IMR-90 (cell line): ENCODE measurements around the gene GRIA4. TPM values are rescaled to one million over a fixed set of nuclear protein-coding genes. Genes with fewer than 3 reads are reported as not detected.

Experiments
- ATAC-seq: fragments of 200-7000 bp; cut with Tn5 transposase; 2 replicates; pipeline ENCODE4 v1.9.1; 2020; ENCODE audit warnings: low read depth, mild to moderate bottlenecking, moderate library complexity
- BruUV-seq: library from RNA; stranded (reverse); fragments of 400-500 nt; replicated peaks from 2 replicates; lab custom pipeline; 2021; lab: Mats Ljungman, UMichigan
- CTCF ChIA-PET: fragments of 300-600 bp; formaldehyde crosslinking; extraction: SDS; loops from one replicate; lab custom pipeline; 2021; ENCODE audit warnings: antibody characterized with exemption; lab: Yijun Ruan, JAX
- POLR2A ChIA-PET: fragments of 300-600 bp; sonication (Branson Sonifier 250); formaldehyde crosslinking; loops from one replicate; lab custom pipeline; 2022; ENCODE audit warnings: antibody characterized with exemption; ENCODE audit not compliant: unreplicated experiment; lab: Charles Lee
- DNase-seq: peaks from one replicate; pipeline ENCODE4 v3.0.0; 2013
- H2AFZ ChIP-seq: replicated peaks from 2 replicates; pipeline ENCODE3; 2013; ENCODE audit warnings: low read length, mild to moderate bottlenecking; ENCODE audit not compliant: poor library complexity
- H2AK5ac ChIP-seq: 2 replicates; pipeline ENCODE4 v1.6.1; 2013; ENCODE audit warnings: low read depth, low read length, inconsistent platforms
- H2AK9ac ChIP-seq: replicated peaks from 2 replicates; pipeline ENCODE3; 2013; ENCODE audit warnings: mild to moderate bottlenecking, low read depth, low read length, moderate library complexity; ENCODE audit not compliant: poor library complexity
- H2BK120ac ChIP-seq: 2 replicates; pipeline ENCODE4 v1.6.1; 2013; ENCODE audit warnings: low read depth, low read length, inconsistent platforms
- H2BK15ac ChIP-seq: 3 replicates; pipeline ENCODE4 v1.6.1; 2013; ENCODE audit warnings: low read depth, low read length, inconsistent platforms
- H2BK20ac ChIP-seq: 2 replicates; pipeline ENCODE4 v1.6.1; 2013; ENCODE audit warnings: low read depth, mild to moderate bottlenecking, inconsistent platforms, low read length, moderate library complexity
- H2BK5ac ChIP-seq: 2 replicates; pipeline ENCODE4 v1.6.1; 2013; ENCODE audit warnings: mild to moderate bottlenecking, low read depth, low read length, inconsistent platforms; ENCODE audit not compliant: poor library complexity, severe bottlenecking
- H3K14ac ChIP-seq: replicated peaks from 2 replicates; pipeline ENCODE4 v1.6.1; 2013; ENCODE audit warnings: low read depth, low read length, inconsistent platforms
- H3K18ac ChIP-seq: 2 replicates; pipeline ENCODE4 v1.6.1; 2013; ENCODE audit warnings: low read depth, low read length, control low read depth
- H3K23ac ChIP-seq: 2 replicates; pipeline ENCODE4 v1.6.1; 2013; ENCODE audit warnings: low read depth, low read length, inconsistent platforms
- H3K27ac ChIP-seq: 2 replicates; pipeline ENCODE4 v1.5.1; 2013; ENCODE audit warnings: mild to moderate bottlenecking, control low read depth, low read length; ENCODE audit not compliant: insufficient read depth
- H3K27me3 ChIP-seq: 2 replicates; pipeline ENCODE4 v1.6.1; 2013; ENCODE audit warnings: low read length; ENCODE audit not compliant: control insufficient read depth, insufficient read depth
- H3K36me3 ChIP-seq: 2 replicates; pipeline ENCODE4 v1.6.1; 2013; ENCODE audit warnings: low read length, mixed read lengths; ENCODE audit not compliant: control insufficient read depth, insufficient read depth
- H3K4ac ChIP-seq: 2 replicates; pipeline ENCODE4 v1.6.1; 2013; ENCODE audit warnings: low read depth, low read length, inconsistent platforms
- H3K4me1 ChIP-seq: 2 replicates; pipeline ENCODE4 v1.6.1; 2013; ENCODE audit warnings: low read length, mixed read lengths; ENCODE audit not compliant: control insufficient read depth, insufficient read depth
- H3K4me2 ChIP-seq: 2 replicates; pipeline ENCODE4 v1.6.1; 2013; ENCODE audit warnings: low read depth, mild to moderate bottlenecking, control low read depth, low read length, moderate library complexity
- H3K4me3 ChIP-seq: 2 replicates; pipeline ENCODE4 v1.5.1; 2013; ENCODE audit warnings: low read depth, mild to moderate bottlenecking, control low read depth, low read length, moderate library complexity; ENCODE audit not compliant: insufficient read depth
- H3K56ac ChIP-seq: 2 replicates; pipeline ENCODE4 v1.6.1; 2013; ENCODE audit warnings: low read length, inconsistent platforms; ENCODE audit not compliant: insufficient read depth; ENCODE audit errors: extremely low read depth
- H3K79me1 ChIP-seq, 2 experiments: 2 replicates each; pipeline ENCODE4 v1.6.1; 2013; ENCODE audit warnings: low read length in 2 of 2, inconsistent platforms in 1 of 2, low read depth in 1 of 2
- H3K9ac ChIP-seq: 2 replicates; pipeline ENCODE4 v1.6.1; 2013; ENCODE audit warnings: low read depth, low read length, control low read depth
- H3K9me1 ChIP-seq: 2 replicates; pipeline ENCODE4 v1.6.1; 2013; ENCODE audit warnings: low read length, inconsistent platforms; ENCODE audit not compliant: insufficient read depth
- H3K9me3 ChIP-seq: 2 replicates; pipeline ENCODE4 v1.6.1; 2013; ENCODE audit warnings: low read length; ENCODE audit not compliant: control insufficient read depth, insufficient read depth
- H4K20me1 ChIP-seq: 2 replicates; pipeline ENCODE4 v1.6.1; 2013; ENCODE audit warnings: low read length, inconsistent platforms; ENCODE audit not compliant: insufficient read depth
- H4K5ac ChIP-seq: 2 replicates; pipeline ENCODE4 v1.6.1; 2013; ENCODE audit warnings: mild to moderate bottlenecking, low read depth, low read length, control low read depth
- H4K8ac ChIP-seq, 2 experiments: 2 replicates each; pipeline ENCODE4 v1.6.1; 2013; ENCODE audit warnings: low read depth in 2 of 2, low read length in 2 of 2, control low read depth in 1 of 2, inconsistent platforms in 1 of 2
- H4K91ac ChIP-seq: 2 replicates; pipeline ENCODE4 v1.6.1; 2013; ENCODE audit warnings: low read depth, low read length, inconsistent platforms; ENCODE audit not compliant: insufficient read depth
- CHD1 ChIP-seq: IDR thresholded peaks from 2 replicates; pipeline ENCODE4 v1.6.1; 2012; ENCODE audit warnings: low read depth, low read length, improper control_type of control experiment
- FOS ChIP-seq: fragments of 150-350 bp; IDR thresholded peaks from 2 replicates; pipeline ENCODE4 v1.6.1; 2016; ENCODE audit warnings: low read depth, low read length
- RCOR1 ChIP-seq: IDR thresholded peaks from 2 replicates; pipeline ENCODE4 v1.6.1; 2012; ENCODE audit warnings: mild to moderate bottlenecking, low read length, improper control_type of control experiment; ENCODE audit not compliant: insufficient replicate concordance
- SMC3 ChIP-seq: fragments of 150-350 bp; IDR thresholded peaks from 2 replicates; pipeline ENCODE4 v1.6.1; 2016; ENCODE audit warnings: low read depth, mild to moderate bottlenecking, antibody characterized with exemption, low read length, moderate library complexity
- WGBS, 2 experiments: methylation state at CpG; one replicate each; pipeline versions ENCODE4 v1.1.5 to v1.1.7; 2013; ENCODE audit warnings: missing lambda C conversion rate in 2 of 2; ENCODE audit not compliant: insufficient read length in 1 of 2; ENCODE audit errors: extremely low coverage in 2 of 2; 5-methylcytosine and 5-hydroxymethylcytosine counted together
- dilution Hi-C: fragments of 300-500 bp; cut with HindIII; formaldehyde crosslinking; loops from one replicate; pipeline ENCODE4 v1.14.3; 2018; ENCODE audit warnings: low sequenced_read_pairs; ENCODE audit not compliant: unreplicated experiment
- in situ Hi-C: fragments of 300-500 bp; cut with MboI; formaldehyde crosslinking; loops from 3 replicates; pipeline ENCODE4 v1.14.3; 2019; ENCODE audit warnings: low sequenced_read_pairs, inconsistent platforms, mixed read lengths
- intact Hi-C: fragments of 100-400 bp; cut with micrococcal nuclease; formaldehyde crosslinking; loops from 2 replicates; pipeline ENCODE4 v1.10.0; 2022
- polyA plus RNA-seq, 3 experiments: library from polyadenylated mRNA; depleted of rRNA; stranded (reverse); fragments of >200 nt; gene quantifications; 2 replicates each; pipeline ENCODE4 v1.2.3, GENCODE V29; 2012; ENCODE audit warnings: low replicate concordance in 1 of 3
- total RNA-seq: library from RNA; depleted of rRNA; stranded (reverse); fragments of >200 nt; gene quantifications from 2 replicates; pipeline ENCODE4 v1.2.3, GENCODE V29; 2012
- TF ChIP-seq, protein P1 (sequence below): conservative IDR thresholded peaks from 2 replicates; pipeline ENCODE4 v1.5.1; 2012; ENCODE audit warnings: mild to moderate bottlenecking, low read depth, low read length, improper control_type of control experiment

GRIA4 gene
- total and polyA plus RNA-seq, 2 of the 4 experiments (the other 2 are of a cell fraction): 0.36 to 1.0 TPM

- H2BK5ac ChIP-seq: peak overlapping the region; percentile 46
- peak overlapping the region; percentile 74 for H3K4ac ChIP-seq
- H2AK9ac ChIP-seq: no peak overlapping the region
- ATAC-seq: peak; percentile 85
- no CpG with 5 or more reads among the region's 5 CpGs for WGBS, 2 experiments
- peak overlapping the region; percentile 22; the same call in 1 of the 2 replicates for H4K5ac ChIP-seq
- no TSS peak for BruUV-seq
- no peak for TF ChIP-seq CHD1
- no peak for TF ChIP-seq RCOR1
- no peak for TF ChIP-seq SMC3
- TF ChIP-seq FOS: peak; percentile 45; the same call in 1 of the 2 replicates
- TF ChIP-seq, protein P1, sequence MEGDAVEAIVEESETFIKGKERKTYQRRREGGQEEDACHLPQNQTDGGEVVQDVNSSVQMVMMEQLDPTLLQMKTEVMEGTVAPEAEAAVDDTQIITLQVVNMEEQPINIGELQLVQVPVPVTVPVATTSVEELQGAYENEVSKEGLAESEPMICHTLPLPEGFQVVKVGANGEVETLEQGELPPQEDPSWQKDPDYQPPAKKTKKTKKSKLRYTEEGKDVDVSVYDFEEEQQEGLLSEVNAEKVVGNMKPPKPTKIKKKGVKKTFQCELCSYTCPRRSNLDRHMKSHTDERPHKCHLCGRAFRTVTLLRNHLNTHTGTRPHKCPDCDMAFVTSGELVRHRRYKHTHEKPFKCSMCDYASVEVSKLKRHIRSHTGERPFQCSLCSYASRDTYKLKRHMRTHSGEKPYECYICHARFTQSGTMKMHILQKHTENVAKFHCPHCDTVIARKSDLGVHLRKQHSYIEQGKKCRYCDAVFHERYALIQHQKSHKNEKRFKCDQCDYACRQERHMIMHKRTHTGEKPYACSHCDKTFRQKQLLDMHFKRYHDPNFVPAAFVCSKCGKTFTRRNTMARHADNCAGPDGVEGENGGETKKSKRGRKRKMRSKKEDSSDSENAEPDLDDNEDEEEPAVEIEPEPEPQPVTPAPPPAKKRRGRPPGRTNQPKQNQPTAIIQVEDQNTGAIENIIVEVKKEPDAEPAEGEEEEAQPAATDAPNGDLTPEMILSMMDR: no peak
- peak; percentile 77 for DNase-seq
- H2BK15ac ChIP-seq: peak overlapping the region; percentile 37; the same call in 2 of the 3 replicates
- ChIA-PET POLR2A (interaction anchor here (0.5 kb wide), 1 partner anchor 105 kb away, joined by 5 read pairs; no protein-coding TSS in a partner anchor), CTCF (no interaction called here)
- H3K79me1 ChIP-seq: no peaks in the 10 kb centered on the region
- peak overlapping the region; percentile 82 for H2BK20ac ChIP-seq
- dilution Hi-C loops (no loop called here), in situ Hi-C loops (no loop called here), intact Hi-C loops (loop anchor here (5.0 kb wide), 1 partner anchor 107 kb away; no protein-coding TSS in a partner anchor)
- peaks cover 2% of the 10 kb centered on the region for H3K4me1 ChIP-seq
- peak overlapping the region; percentile 8 to 69; a peak in 2 of 4 replicates for H4K8ac ChIP-seq
- H2AK5ac ChIP-seq: peak overlapping the region; percentile 80; the same call in 1 of the 2 replicates
- peak overlapping the region; percentile 58; the same call in 1 of the 2 replicates for H3K27ac ChIP-seq
- H3K4me2 ChIP-seq: peak overlapping the region; percentile 42; the same call in 1 of the 2 replicates
- peak overlapping the region; percentile 94 for H3K18ac ChIP-seq
- peak overlapping the region; percentile 61; the same call in 1 of the 2 replicates for H3K14ac ChIP-seq
- H3K27me3 ChIP-seq: no peaks in the 10 kb centered on the region
- peak overlapping the region; percentile 1; the same call in 1 of the 2 replicates for H3K56ac ChIP-seq
- no peak overlapping the region for H3K9ac ChIP-seq
- H3K36me3 ChIP-seq: no peaks in the 10 kb centered on the region
- no peak overlapping the region for H2AFZ ChIP-seq
- H3K9me1 ChIP-seq: 0 out of 2 replicates have a peak, but pooled peaks cover 3% of the 10 kb centered on the region
- H4K91ac ChIP-seq: peak overlapping the region; percentile 59
- H4K20me1 ChIP-seq: no peaks in the 10 kb centered on the region
- no peak overlapping the region for H3K4me3 ChIP-seq
- H2BK120ac ChIP-seq: peak overlapping the region; percentile 69
- 0 out of 2 replicates have a peak overlapping the region, but pooled peaks have one; percentile 22 for H3K23ac ChIP-seq
- no peaks in the 10 kb centered on the region for H3K9me3 ChIP-seq
These were observed 300.3 kb downstream of the GRIA4 start for GRCh38 chr11:105910095-105910715.
